ENCODE data around the gene VSIR. TPM values are rescaled to one million over a fixed set of nuclear protein-coding genes. Genes with fewer than 3 reads are reported as not detected.

The VSIR gene
- total RNA-seq, 1 donor from 2014 or later, result 2.9 TPM

DNA sequence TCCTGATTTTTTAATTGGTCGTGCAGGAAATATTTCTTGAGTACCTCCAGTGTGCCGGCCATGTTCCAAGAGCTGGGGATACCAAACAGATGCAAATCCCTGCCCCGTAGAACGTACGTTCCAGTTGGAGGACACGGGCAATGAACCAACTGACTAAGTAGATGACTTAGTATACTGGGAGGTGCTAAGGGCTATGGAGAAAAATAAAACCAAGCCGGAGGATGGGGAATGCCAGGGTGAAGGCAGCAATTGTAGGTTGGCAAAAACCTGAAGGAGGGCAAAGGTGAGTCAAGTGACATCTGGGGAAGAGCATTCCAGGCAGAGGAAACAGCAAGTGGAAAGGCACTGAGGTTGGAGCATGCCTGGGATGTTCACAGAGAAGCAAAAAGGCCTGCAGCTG lies 6.8 kb upstream of the VSIR start:
- Histone ChIP-seq H3K9me3 (ENCODE audit: insufficient read depth, low read depth, low read length) (no peaks in the 10 kb centered on the region), H3K4me3 (ENCODE audit: insufficient read depth, low read depth, low read length) (no peak overlapping the region), H3K36me3 (ENCODE audit: insufficient read depth, low read length) (no peaks in the 10 kb centered on the region), H3K79me2 (ENCODE audit: insufficient read depth, low read length) (no peaks in the 10 kb centered on the region), H2AFZ (ENCODE audit: low read depth, low read length) (no peak overlapping the region), H3K4me1 (ENCODE audit: insufficient read depth, low read length) (peaks cover 3% of the 10 kb centered on the region), H3K27ac (ENCODE audit: low read depth, low read length) (no peak overlapping the region), H3K4me2 (ENCODE audit: low read length) (no peak overlapping the region), H4K20me1 (ENCODE audit: insufficient read depth, low read length) (no peaks in the 10 kb centered on the region), H3K27me3 (ENCODE audit: insufficient read depth, low read length) (peaks cover 4% of the 10 kb centered on the region), H3K9ac (ENCODE audit: low read length) (no peak overlapping the region)
- peaks cover 5% of the 10 kb centered on the region for H3K4me1 Mint-ChIP-seq (ENCODE audit: low read depth, unreplicated experiment)
- FAIRE-seq, result no peak
- H3K9me3 Mint-ChIP-seq (ENCODE audit: unreplicated experiment), result peaks cover 3% of the 10 kb centered on the region
- H3K36me3 Mint-ChIP-seq (ENCODE audit: low read depth, unreplicated experiment), result peaks cover 1% of the 10 kb centered on the region
- peaks cover 75% of the 10 kb centered on the region for H3K27me3 Mint-ChIP-seq (ENCODE audit: low read depth, unreplicated experiment)
- DNase-seq (ENCODE audit: low read depth), result no peak
- H3K27ac Mint-ChIP-seq (ENCODE audit: unreplicated experiment), result no peak overlapping the region
- no peak overlapping the region for H3K4me3 Mint-ChIP-seq (ENCODE audit: unreplicated experiment)
- TF ChIP-seq, protein P1, sequence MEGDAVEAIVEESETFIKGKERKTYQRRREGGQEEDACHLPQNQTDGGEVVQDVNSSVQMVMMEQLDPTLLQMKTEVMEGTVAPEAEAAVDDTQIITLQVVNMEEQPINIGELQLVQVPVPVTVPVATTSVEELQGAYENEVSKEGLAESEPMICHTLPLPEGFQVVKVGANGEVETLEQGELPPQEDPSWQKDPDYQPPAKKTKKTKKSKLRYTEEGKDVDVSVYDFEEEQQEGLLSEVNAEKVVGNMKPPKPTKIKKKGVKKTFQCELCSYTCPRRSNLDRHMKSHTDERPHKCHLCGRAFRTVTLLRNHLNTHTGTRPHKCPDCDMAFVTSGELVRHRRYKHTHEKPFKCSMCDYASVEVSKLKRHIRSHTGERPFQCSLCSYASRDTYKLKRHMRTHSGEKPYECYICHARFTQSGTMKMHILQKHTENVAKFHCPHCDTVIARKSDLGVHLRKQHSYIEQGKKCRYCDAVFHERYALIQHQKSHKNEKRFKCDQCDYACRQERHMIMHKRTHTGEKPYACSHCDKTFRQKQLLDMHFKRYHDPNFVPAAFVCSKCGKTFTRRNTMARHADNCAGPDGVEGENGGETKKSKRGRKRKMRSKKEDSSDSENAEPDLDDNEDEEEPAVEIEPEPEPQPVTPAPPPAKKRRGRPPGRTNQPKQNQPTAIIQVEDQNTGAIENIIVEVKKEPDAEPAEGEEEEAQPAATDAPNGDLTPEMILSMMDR (IDR thresholded peaks at IDR 0.05; ENCODE audit: insufficient read depth, low read depth, low read length), result no peak
- no peak for TF ChIP-seq EZH2 (IDR thresholded peaks at IDR 0.05; ENCODE audit: insufficient read depth, low read length)

- no peak for DNase-seq (ENCODE audit: low read depth)
- no peaks in the 10 kb centered on the region for H3K79me2 ChIP-seq (ENCODE audit: insufficient read depth, low read length)
- Mint-ChIP-seq H3K27me3 (ENCODE audit: low read depth, unreplicated experiment) (peaks cover 71% of the 10 kb centered on the region), H3K9me3 (ENCODE audit: unreplicated experiment) (peaks cover 3% of the 10 kb centered on the region), H3K36me3 (ENCODE audit: low read depth, unreplicated experiment) (peaks cover 1% of the 10 kb centered on the region), H3K4me1 (ENCODE audit: low read depth, unreplicated experiment) (peaks cover 5% of the 10 kb centered on the region), H3K27ac (ENCODE audit: unreplicated experiment) (no peak overlapping the region), H3K4me3 (ENCODE audit: unreplicated experiment) (no peak overlapping the region)
- no peak for TF ChIP-seq EZH2 (IDR thresholded peaks at IDR 0.05; ENCODE audit: insufficient read depth, low read length)
- TF ChIP-seq, protein P1 (IDR thresholded peaks at IDR 0.05; ENCODE audit: insufficient read depth, low read depth, low read length), result no peak
- H3K4me3 ChIP-seq (ENCODE audit: insufficient read depth, low read depth, low read length), result no peak overlapping the region
- H2AFZ ChIP-seq (ENCODE audit: low read depth, low read length), result no peak overlapping the region
- H3K36me3 ChIP-seq (ENCODE audit: insufficient read depth, low read length), result no peaks in the 10 kb centered on the region
- H3K4me1 ChIP-seq (ENCODE audit: insufficient read depth, low read length), result peaks cover 3% of the 10 kb centered on the region
- no peak overlapping the region for H3K27ac ChIP-seq (ENCODE audit: low read depth, low read length)
- H3K9ac ChIP-seq (ENCODE audit: low read length), result no peak overlapping the region
- no peaks in the 10 kb centered on the region for H3K9me3 ChIP-seq (ENCODE audit: insufficient read depth, low read depth, low read length)
- no peak overlapping the region for H3K4me2 ChIP-seq (ENCODE audit: low read length)
- no peak for FAIRE-seq
- H3K27me3 ChIP-seq (ENCODE audit: insufficient read depth, low read length), result peaks cover 4% of the 10 kb centered on the region
- H4K20me1 ChIP-seq (ENCODE audit: insufficient read depth, low read length), result no peaks in the 10 kb centered on the region
Observed at GRCh38 chr10:71779641-71780040, 6.3 kb upstream of the VSIR start.

DNA sequence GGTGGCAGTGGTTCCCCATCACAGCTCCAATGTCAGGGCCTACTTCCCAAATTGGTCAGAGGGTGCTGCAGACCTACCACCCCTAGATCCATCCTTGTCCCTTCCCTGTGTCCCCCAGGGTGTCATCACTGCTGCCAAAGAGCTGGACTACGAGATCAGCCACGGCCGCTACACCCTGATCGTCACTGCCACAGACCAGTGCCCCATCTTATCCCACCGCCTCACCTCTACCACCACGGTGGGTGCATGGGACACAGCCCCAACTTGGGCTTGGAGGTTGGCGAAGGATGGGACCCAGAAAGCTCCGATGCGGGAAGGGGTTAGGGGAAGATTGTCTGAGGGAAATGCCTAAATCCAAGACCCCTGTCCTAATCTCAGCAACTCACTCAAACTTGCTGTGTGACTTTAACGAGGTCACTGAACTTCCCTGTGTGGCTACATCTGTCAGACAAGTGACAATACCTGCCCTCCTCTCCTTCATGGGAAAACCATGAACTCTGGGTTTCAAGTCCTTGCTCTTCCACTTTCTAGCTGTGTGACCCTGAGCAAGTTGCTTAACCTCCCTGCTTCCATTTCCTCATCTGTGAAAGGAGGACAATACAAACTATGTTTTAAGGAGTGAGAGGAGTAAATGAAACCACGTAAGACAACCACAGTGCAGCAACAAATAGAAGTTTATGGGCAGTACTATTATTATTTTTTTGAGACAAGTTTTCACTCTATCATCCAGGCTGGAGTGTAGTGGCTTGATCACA lies 4.9 kb upstream of the VSIR start:
- Histone ChIP-seq H3K4me3 (ENCODE audit: insufficient read depth, low read depth, low read length) (no peak overlapping the region), H3K36me3 (ENCODE audit: insufficient read depth, low read length) (no peaks in the 10 kb centered on the region), H3K4me1 (ENCODE audit: insufficient read depth, low read length) (peaks cover 10% of the 10 kb centered on the region), H2AFZ (ENCODE audit: low read depth, low read length) (no peak overlapping the region), H3K4me2 (ENCODE audit: low read length) (no peak overlapping the region), H4K20me1 (ENCODE audit: insufficient read depth, low read length) (no peaks in the 10 kb centered on the region), H3K79me2 (ENCODE audit: insufficient read depth, low read length) (no peaks in the 10 kb centered on the region), H3K9ac (ENCODE audit: low read length) (no peak overlapping the region), H3K9me3 (ENCODE audit: insufficient read depth, low read depth, low read length) (no peaks in the 10 kb centered on the region), H3K27ac (ENCODE audit: low read depth, low read length) (no peak overlapping the region), H3K27me3 (ENCODE audit: insufficient read depth, low read length) (peaks cover 2% of the 10 kb centered on the region)
- Mint-ChIP-seq H3K27me3 (ENCODE audit: low read depth, unreplicated experiment) (peaks cover 70% of the 10 kb centered on the region), H3K9me3 (ENCODE audit: unreplicated experiment) (peaks cover 3% of the 10 kb centered on the region), H3K4me1 (ENCODE audit: low read depth, unreplicated experiment) (peaks cover 8% of the 10 kb centered on the region), H3K4me3 (ENCODE audit: unreplicated experiment) (no peak overlapping the region), H3K27ac (ENCODE audit: unreplicated experiment) (no peak overlapping the region), H3K36me3 (ENCODE audit: low read depth, unreplicated experiment) (peaks cover 1% of the 10 kb centered on the region)
- FAIRE-seq, result no peak
- no peak for DNase-seq (ENCODE audit: low read depth)
- TF ChIP-seq, protein P1 (IDR thresholded peaks at IDR 0.05; ENCODE audit: insufficient read depth, low read depth, low read length), result no peak
- TF ChIP-seq EZH2 (IDR thresholded peaks at IDR 0.05; ENCODE audit: insufficient read depth, low read length), result no peak

Data from astrocyte (in vitro differentiated cells and primary cell).